SU-DHL-6 (cell line): ENCODE measurements around the gene IL36RN.

Experiments used
- EZH2phosphoT487 ChIP-seq: fragments of 200-600 bp; sonication (generic), shearing (Covaris generic); conservative IDR thresholded peaks from 2 replicates; pipeline ENCODE4 v1.6.1; 2018; ENCODE audit warnings: mild to moderate bottlenecking, antibody characterized with exemption, low read length, moderate library complexity, mixed read lengths
- TF ChIP-seq, protein P1 (sequence below): fragments of 200-600 bp; sonication (generic); IDR thresholded peaks from one replicate; pipeline ENCODE4 v1.5.1; 2017; ENCODE audit warnings: antibody characterized with exemption, mild to moderate bottlenecking, low read length, moderate library complexity; ENCODE audit not compliant: insufficient read depth, poor library complexity, severe bottlenecking

DNA sequence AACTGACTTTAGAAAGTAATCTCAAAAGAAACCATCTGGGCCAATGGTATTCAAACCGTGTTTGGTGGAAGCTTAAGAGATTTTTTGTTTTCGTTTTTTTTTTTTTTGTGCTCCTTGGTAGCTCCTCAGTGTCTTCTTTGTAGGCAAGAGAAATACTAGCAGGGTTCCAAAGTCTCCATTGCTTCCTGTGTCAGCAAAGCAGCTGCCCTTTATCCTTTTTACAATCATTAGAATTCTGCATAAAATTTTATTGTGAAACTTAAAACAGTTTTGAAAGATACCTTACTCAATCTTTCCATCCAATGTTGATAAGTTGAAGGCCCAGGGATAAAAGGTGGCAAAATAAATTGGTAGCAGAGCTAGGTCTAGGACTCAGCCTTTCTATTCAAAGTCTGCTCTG lies 9.3 kb downstream of the IL36RN start:
- no peak for TF ChIP-seq EZH2phosphoT487
- TF ChIP-seq, protein P1, sequence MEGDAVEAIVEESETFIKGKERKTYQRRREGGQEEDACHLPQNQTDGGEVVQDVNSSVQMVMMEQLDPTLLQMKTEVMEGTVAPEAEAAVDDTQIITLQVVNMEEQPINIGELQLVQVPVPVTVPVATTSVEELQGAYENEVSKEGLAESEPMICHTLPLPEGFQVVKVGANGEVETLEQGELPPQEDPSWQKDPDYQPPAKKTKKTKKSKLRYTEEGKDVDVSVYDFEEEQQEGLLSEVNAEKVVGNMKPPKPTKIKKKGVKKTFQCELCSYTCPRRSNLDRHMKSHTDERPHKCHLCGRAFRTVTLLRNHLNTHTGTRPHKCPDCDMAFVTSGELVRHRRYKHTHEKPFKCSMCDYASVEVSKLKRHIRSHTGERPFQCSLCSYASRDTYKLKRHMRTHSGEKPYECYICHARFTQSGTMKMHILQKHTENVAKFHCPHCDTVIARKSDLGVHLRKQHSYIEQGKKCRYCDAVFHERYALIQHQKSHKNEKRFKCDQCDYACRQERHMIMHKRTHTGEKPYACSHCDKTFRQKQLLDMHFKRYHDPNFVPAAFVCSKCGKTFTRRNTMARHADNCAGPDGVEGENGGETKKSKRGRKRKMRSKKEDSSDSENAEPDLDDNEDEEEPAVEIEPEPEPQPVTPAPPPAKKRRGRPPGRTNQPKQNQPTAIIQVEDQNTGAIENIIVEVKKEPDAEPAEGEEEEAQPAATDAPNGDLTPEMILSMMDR: no peak
